C1 segment of cervical spinal cord (tissue), 14 donors: ENCODE measurements around the gene ARHGEF2.

Experiments
- DNase-seq, 14 donors: peaks; one replicate each; lab custom pipeline; 2025; lab: John Stamatoyannopoulos, UW

Gene ARHGEF2

DNA sequence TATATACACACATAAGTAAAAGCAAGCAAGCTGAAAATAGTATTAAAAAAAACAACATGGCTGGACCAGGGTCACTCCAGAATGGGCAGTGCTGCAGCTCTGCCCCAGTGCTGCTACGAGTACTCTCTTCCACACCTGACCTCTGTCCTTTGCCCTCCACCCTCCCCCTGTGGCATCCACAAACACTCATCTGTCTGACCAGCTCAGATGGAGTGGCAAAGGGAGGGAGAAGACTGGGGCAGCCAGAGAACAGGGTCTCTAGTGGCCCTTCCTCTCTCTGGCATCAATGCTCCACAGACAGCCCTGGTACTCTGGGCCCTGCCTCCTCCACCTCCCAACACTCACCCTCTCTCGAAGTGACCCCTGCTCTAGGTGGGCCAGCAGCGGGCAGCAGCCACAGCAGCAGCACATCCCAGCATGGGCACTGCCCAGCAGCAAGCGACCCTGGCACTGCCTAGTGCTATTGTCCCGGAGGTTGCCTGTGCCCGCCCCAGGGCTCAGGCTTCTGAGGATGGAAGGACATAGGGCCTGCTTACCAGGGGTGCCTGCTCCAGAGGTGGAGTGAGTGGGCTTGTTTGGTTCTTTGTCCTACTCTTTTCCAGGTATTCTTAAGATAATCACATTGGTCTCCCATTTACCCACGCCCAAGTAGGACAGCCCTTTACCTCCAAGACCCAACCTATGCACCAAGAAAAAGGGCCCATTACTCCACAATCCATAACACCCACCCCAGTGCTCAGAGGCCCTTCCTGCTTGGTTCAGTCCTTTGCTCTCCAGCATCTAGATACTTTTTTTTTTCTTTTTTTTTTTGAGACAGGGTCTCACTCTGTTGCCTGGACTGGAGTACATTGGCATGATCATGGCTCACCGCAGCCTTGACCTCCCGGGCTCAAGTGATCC, 6.2 kb downstream of the ARHGEF2 start:
- DNase-seq, result peak in 10 of 14 donors; percentile 41 to 85 (median 59)

DNA sequence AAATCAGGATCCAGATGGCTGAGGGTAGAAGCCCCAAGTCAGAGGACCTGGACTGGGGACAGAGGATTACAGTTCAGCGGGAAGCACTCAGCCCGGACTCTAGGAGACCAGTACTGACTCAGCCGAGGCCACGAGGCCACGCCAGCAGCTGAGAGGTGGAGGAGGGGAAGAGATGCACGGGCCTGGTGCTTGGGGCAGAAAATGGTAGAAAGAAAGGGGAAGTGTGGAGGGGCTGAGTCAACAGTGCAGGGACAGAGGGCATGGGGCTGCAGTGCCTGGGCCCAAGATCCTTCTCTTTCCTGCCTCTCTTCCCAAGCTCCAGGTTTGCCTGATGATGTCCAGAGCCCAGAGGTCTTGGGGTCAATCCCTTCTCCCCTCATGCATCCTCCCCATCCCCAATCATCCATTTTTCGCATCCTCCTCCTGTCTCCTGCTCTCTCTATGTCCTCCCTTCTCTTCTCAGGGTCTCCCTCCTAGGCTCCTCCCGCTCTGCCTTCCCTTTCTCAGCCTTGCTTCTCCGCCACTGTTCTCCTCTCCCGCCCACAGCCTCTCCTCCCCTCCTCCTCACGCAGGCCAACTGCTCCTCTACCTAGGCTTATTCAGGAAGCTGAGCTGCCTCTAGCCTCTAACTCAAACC, 7.7 kb downstream of the ARHGEF2 start:
- peak in 12 of 14 donors; percentile 57 to 89 (median 74) for DNase-seq

DNA sequence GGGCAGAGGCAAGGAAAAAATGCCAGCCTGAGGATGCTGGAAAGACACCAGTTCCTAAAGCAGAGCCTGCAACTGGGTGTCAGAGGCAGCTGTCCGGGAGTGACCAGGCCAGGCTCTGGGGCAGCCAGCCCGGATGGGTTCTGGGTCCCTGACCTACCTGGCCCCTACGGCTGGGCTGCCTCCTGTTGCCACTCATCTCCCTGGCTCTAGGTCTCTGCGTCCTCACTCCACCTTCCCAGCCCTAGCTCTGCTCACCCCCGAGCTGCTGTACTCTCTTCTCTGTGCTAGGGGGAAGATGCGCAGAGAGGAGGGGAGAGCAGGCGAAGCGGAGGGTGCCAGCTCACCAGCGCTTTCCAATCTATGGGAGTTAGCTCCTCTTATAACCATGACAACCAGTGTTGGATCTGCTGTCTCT, 9.0 kb downstream of the ARHGEF2 start:
- peak in 6 of 14 donors; percentile 16 to 68 (median 55) for DNase-seq

DNA sequence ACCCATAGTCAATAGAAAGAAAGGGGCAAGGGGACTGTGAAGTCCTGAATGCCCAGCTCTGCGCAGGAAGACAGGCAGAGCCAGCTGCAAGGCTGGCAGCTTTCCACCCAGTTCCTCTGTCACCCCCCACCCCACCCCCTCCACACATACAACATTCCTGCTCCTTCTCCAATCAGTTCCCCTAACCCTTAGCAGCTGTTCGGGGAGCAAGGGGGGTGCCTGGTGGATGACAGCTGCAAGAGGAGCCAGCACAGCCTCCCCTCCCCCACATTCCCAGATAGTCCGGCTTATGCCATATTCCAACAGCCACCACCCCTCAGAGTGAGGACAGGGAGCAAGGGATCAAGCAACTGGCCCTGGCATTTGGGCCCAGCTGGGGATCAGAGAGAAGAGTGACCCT, 9.7 kb downstream of the ARHGEF2 start:
- peak in 13 of 14 donors; percentile 19 to 85 (median 67) for DNase-seq

DNA sequence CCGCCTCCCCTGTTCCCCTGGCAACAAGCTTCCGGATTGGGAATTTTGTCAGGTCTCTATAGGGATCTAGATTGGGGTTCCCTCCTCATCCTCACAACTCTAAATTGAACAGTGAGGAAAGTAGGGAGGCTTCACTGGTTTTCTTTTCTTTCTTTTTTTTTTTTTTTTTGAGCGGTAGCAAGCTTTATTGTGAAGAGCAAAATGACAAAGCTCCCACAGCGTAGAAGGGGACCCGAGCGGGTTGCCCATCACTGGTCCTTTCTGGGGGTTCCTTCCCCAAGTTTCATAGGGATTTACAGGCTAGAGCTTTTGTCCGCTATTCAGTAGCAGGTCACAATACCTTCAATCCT, 10.3 kb downstream of the ARHGEF2 start:
- no peak for DNase-seq

DNA sequence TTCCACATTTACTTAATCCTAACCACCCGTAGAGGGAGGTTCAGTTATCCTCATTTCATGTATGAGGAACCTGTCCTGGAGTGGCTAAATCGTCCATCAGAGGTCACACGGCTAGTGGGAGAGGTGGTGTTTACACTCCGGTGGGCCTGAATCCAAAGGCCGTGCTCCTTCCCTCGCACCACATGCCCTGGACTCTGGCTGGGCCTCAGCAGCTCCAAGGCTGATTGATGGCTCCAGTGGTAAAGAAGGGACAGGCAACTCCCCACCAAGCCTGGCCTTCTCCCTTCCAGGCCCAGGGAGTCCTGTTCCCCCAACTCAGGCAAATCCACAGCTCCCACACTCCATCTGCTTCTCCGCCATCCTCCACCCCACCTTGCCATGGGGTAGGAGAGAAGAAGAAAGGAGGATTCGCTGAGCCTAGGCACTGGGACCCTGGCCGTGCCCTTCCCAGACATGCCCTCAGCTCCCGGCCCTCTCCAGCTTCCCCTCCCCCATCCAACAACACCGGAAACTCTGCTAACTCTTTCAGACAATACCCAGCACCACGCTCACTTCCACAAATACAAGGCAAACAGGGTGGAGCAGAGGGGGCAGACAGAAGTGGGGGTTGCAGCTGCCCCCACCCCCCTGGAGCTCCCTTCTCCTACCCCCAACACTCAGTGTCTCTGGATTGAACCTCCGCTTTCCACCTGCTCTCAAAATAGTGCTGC, 10.9 kb downstream of the ARHGEF2 start:
- peak in 6 of 14 donors; percentile 22 to 47 (median 42) for DNase-seq

DNA sequence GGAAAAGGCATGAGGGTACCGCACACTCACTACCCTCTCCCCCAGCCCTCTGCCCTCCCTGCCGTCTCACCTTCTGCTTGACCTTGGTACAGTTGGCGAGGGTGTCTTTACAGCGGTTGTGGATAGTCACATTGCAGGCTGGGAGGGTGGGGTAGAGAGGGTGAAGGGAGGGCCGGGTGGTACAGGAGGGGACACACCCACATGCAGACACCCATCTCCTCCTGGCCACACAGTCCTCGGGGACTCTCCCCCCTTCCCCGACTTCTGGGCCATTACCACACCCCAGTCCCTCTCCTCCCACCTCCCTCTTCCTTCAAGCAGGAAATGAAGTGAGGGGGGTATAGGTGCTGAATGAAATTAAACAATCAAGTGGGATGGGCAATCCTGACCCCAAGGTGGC, 11.6 kb downstream of the ARHGEF2 start:
- DNase-seq, result no peak

DNA sequence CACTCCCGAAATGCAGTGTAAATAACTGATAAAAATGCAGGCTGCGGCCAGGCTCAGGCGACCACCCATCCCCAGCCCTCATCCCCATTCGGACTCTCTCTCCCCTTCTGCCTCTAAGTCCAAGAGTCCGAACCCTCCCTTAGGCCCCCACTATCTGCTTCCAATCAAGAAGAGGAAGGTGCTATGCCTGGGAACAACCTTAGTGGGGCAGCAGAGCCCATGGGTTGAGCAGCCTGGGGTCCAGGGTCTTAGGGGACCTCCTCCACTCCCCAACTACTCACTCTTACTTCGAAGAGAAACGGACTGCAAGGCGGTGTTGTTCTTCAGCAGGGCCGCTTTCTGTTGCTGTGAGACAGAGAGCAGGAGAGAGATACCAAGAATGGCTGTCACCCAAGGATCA, 12.2 kb downstream of the ARHGEF2 start:
- no peak for DNase-seq

DNA sequence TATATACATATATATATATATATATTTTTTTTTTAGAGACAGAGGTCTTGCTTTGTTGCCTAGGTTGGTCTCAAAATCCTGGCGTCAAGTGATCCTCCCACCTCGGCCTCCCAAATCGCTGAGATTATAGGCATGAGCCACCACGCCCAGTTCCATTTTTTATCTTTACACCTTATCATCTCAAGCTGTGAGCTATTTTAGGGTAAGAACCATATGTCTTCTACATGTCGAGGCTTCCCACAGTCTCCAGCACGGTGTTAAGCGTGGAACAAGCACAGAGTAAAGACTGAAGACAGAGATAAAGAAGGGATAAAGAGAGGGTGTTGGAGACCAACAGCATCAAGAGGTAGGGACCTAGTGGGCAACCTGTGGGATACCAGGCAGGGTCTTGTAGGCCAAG, 14.2 kb downstream of the ARHGEF2 start:
- no peak for DNase-seq

DNA sequence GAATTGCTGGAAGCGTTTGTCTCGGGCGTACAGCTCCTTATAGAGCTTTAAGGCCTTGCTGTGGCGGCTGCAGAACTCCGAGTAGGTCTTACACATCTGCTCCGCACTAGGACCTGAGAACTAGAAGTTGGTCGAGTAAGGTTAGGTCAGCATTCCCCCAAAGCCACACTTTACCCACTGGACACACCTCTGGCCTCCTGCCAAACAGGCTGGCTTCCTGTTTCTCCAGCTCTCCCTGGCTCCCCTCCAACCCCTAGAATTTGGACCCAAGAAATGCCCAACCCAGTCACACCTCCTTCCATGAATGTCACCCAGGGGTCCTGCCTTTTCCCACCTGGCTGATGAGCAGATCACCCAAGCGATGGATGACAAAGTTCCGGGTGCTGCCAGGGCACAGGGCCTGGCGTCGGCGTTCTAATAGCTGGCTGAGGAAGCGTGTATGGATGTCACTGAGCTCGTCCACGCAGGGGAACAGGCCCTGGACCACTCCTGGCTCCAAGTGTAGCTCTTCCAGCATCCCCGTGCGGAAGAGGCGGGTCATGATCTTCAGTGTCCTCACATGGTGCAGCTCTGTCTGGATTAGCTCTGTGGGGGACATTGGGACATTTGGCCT, 15.6 kb downstream of the ARHGEF2 start:
- no peak for DNase-seq

DNA sequence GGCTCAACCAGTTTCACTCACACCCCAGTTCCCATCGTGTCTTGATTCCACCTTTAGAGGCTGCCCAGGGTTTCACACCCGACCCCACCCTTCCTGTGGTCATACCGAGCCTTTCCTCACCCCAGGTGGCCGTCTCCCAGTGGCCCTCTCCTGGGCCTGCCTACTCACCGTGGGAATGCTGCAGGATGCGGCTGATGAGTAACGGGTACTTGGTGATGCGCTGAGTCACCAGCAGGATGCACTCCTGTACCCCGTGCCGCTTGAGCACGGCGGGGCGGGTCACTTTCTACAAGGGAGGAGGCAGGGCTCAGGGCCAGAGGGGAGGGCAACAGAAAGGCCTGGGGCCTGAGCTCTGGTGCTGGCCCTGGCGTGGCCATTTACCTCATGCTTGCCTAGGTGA, 16.4 kb downstream of the ARHGEF2 start:
- DNase-seq, result peak in 4 of 14 donors; percentile 16 to 72 (median 48)

DNA sequence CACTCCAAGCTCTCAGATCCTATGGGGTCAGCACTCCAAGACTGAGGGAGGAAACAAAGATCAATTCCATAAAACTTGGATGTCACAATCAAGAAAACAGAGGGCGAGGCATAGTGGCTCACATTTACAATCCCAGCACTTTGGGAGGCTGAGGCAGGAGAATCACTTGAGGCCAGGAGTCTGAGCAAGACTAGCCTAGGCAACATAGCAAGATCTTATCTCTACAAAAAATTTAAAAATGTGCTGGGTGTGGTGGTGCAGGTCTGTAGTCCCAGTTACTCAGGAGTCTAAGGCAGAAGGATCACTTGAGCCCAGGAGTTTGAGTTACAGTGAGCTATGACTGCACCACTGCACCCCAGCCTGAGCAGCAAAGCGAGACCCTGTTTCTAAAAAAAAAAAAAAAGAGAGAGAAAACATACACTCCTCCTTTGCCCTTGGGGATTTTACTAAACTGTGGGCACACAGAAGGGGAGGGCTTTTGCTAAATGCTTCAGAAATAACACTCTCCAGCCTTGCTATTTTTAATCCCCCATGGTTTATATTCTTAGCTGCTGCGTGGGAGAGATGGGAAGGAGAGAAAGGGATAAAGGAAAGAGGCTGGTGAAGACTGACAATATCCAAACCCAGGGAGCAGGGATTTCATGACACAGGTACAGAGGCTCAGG, 18.1 kb downstream of the ARHGEF2 start:
- DNase-seq, result no peak

DNA sequence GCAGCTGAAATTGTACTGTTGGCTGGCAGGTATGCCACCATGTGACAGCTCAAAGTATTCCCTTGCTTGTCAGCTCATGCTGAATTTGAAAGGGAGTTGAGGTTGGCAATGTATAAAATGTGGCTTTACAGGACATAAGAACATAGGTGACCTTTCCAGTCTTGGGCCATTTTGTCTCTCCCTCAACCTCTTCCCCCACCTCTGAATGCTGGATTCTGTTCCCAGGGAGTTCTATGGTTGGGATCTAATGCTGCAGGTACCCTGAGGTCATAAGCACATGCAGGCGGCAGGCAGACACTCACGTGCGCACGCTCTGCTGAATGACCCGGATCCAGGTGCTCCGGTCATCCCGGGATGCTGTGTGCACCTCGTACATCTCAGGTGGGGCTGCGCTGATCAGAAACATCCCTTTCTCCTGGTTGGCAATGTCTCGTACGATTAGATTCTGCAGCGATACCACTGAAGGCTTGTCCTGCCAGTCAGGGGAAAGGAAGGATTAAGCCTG, 20.9 kb downstream of the ARHGEF2 start:
- DNase-seq, result no peak

DNA sequence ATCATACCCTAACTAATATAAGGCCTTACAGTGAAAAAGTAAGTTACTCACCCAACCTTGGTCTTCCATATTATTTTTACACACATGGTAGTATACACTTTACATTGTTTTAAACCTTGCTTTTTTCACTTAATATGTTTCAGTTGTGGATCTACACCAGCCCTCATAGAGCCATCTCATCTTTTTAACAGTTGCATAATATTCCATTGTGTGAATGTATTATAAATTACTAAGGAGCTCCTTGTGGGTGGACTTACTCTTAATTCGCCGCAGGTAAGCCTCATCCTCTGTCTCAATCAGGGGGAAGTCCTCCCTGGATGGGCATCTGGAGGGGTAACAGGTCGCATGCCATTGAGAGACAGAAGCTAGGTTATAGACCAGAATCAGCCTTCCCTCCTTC, 23.7 kb downstream of the ARHGEF2 start:
- DNase-seq, result no peak

DNA sequence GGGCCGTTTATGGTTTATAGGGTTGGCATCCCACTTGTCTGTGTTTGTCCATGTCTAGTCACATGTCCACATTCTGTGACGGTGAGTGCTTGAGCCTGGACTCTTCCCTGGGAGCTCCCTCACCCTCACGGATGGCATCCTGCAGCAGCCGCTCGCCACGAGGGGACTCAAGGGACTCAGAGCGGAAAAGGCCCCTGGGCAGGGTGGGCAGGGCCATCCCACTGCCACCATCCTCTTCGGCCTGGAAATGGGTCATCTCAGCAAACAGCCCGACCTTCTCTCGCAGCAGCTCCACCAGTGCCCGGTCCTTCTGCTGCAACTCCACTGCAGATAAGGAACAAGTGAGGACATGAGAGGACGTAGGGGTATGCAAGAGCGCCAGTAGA, 25.8 kb downstream of the ARHGEF2 start:
- DNase-seq, result no peak

DNA sequence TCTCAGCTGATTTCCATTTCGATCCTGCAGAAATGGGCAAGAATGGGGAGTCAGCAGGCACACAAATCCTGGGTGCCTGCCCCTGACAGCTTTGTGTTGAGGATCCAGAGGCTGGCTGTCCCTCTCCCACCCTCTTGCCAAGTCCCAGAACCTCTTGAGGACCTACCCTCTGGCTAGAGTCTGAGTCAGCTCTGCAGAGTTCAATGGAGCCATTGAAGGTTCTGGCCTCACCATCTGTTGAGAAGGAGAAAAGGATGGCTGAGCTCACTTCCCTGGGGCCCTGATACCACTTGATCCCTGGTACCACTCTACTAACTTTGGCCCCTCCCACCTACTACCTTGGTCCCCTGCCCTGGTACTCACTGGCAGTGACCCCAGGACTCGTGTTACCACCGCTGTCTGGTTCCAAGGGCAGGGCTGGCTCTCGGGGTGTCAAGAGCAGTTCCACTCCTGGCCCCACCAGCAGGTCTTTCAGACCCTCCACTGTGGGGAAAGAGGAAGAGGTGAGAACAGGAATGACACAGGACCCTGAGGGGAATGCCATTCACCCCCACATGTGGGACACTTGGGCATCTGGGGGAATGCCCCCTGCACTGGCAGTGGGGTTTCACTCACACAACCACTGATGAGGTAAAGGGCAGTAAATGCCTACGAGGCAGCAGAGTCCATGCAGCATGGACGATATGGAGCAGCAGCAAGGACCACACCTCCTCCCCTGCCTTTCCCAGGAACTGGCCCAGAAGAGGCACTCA, 26.4 kb downstream of the ARHGEF2 start:
- no peak for DNase-seq

DNA sequence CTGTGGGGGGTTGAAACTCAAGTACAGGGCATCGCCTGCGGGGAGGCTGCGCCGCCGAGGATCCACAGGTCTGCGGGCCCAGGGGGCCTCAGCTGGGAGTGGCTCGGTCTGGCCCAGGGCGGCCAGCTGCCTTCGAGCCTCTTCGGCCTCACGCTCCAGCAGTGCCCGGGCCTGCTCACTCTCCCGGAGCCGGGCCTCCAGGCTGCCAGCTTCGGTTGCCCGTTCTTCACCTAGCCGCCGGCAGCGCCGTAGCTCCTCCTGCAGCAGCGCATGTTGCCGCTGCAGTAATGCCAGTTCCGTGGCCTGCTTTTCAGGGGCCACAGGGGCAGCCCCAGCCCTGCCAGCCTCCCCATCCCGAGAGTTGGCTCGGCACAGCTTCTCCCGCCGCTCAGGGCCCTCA, 27.5 kb downstream of the ARHGEF2 start:
- no peak for DNase-seq

DNA sequence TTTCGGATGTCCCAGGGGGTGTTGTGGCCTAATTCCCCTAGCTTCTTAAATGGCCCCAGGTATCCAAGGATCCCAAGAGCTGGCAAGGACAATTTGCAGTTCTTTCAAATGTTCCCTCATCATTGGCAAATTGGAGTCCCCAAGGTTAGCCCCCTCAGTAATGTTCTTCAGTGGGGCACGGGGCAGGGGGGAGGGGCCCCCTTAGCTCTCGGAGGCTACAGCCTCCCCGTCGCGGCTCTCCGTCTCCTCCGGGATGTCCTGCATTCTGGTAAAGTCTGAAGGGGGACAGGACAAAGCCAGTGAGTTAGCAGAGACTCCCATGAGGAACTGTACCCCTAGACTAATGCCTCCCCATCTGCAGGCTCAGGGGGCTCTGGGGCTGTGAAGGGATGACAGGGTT, 30.6 kb downstream of the ARHGEF2 start:
- DNase-seq, result no peak

DNA sequence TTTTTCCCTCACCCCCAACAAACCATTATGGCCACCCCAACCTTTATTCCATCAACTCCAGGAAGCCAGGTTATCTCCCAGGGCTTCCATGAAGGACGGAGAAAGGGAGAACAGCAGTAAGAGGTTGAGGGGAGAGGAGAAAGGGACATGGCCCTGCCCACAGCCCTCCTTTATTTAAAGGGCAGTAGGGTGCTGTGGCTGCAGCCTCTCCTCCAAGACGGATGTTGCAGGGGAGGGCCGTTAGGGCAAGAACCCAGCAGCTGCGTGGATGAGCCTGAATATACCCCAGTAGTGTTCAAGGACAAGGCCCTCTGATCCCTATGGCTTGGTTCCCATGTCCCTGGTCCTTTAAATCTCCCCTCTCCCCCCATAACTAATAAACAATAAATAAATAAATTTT, 31.1 kb downstream of the ARHGEF2 start:
- DNase-seq, result no peak

DNA sequence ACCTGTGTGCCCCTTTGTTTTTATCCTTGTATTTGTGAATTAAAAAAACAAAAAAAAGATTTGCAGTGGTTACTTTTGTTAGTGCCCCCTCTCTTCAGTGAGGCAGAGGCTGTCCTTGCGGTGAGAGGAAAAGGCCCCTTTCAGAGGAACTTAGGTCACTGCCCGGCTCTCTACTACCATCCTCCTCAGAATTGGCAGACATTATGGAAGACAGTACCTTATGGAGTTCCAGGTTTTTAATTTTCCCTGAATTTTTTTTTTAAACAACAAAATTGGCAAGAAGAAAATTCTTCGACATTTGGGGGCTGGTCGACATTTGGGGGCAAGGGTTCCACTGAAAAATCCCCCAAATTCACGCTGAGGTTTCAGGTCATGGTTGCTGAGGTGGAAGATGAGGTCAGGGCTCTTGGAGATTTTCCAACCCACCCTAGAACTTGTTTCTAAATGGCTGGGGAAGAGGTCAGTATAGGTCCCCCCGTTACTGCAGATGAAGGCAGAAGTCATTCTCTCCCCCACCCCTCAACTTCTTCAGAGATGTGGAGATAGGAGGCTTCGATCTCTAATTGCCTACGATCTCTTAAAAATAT, 31.6 kb downstream of the ARHGEF2 start:
- no peak for DNase-seq
